H1 (cell line): Measurements from ENCODE around the gene VASH1. TPM values are rescaled to one million over a fixed set of nuclear protein-coding genes. Genes with fewer than 3 reads are reported as not detected.

Experiments used
- CTCF ChIA-PET: fragments of 300-600 bp; sonication (Branson Sonifier 250); formaldehyde crosslinking; loops from one replicate; lab custom pipeline; 2021; ENCODE audit not compliant: partially characterized antibody; lab: Charles Lee
- POLR2A ChIA-PET: fragments of 300-600 bp; sonication (Branson Sonifier 250); formaldehyde crosslinking; loops from one replicate; lab custom pipeline; 2021; ENCODE audit warnings: inconsistent platforms; ENCODE audit not compliant: partially characterized antibody; lab: Charles Lee
- DNase-seq, 2 experiments: peaks; one replicate each; pipeline versions ENCODE4 v3.0.0 to v3.0.0-alpha.2; 2010 to 2022; ENCODE audit warnings: low spot score in 2 of 2, low read depth in 1 of 2, mixed read lengths in 1 of 2
- FAIRE-seq: peaks from 2 replicates; lab custom pipeline; 2011; peaks lifted over from hg19 to GRCh38; lab: Jason Lieb, UNC
- H2AFZ ChIP-seq: 2 replicates; pipeline ENCODE4 v1.8.1; 2012; ENCODE audit warnings: low read length, inconsistent platforms
- H2AK5ac ChIP-seq: 2 replicates; pipeline ENCODE4 v1.6.1; 2013; ENCODE audit warnings: low read depth, low read length
- H2BK120ac ChIP-seq: replicated peaks from 2 replicates; pipeline ENCODE3; 2013; ENCODE audit warnings: low read depth, low read length, inconsistent platforms
- H2BK12ac ChIP-seq: 2 replicates; pipeline ENCODE4 v1.6.1; 2013; ENCODE audit warnings: low read depth, low read length
- H2BK15ac ChIP-seq: 2 replicates; pipeline ENCODE4 v1.6.1; 2013; ENCODE audit warnings: low read length
- H2BK20ac ChIP-seq: 2 replicates; pipeline ENCODE4 v1.6.1; 2013; ENCODE audit warnings: low read length
- H2BK5ac ChIP-seq: 2 replicates; pipeline ENCODE4 v1.6.1; 2013; ENCODE audit warnings: low read depth, low read length
- H3K14ac ChIP-seq: 2 replicates; pipeline ENCODE4 v1.6.1; 2013; ENCODE audit warnings: inconsistent platforms; ENCODE audit not compliant: insufficient read length
- H3K18ac ChIP-seq: 2 replicates; pipeline ENCODE4 v1.6.1; 2013; ENCODE audit warnings: low read length; ENCODE audit errors: extremely low read depth
- H3K23ac ChIP-seq: 2 replicates; pipeline ENCODE4 v1.6.1; 2013; ENCODE audit warnings: inconsistent platforms; ENCODE audit not compliant: insufficient read length
- H3K23me2 ChIP-seq: 2 replicates; pipeline ENCODE4 v1.6.1; 2013; ENCODE audit warnings: low read depth, low read length
- H3K27ac ChIP-seq: 2 replicates; pipeline ENCODE4 v1.6.1; 2011; ENCODE audit warnings: low read depth, low read length, inconsistent platforms
- H3K27me3 ChIP-seq, 4 experiments: replicated peaks in 1 of 4; 1 replicate in 1 of 4; 2 replicates in 3 of 4; pipeline versions ENCODE4 v1.6.1 to v1.8.1; 2011 to 2013; ENCODE audit warnings: low read length in 3 of 4, mild to moderate bottlenecking in 3 of 4, inconsistent platforms in 2 of 4, mixed read lengths in 2 of 4, moderate library complexity in 1 of 4; ENCODE audit not compliant: control insufficient read depth in 3 of 4, insufficient read depth in 3 of 4; ENCODE audit errors: extremely low read depth in 1 of 4
- H3K36me3 ChIP-seq, 4 experiments: 2 replicates each; pipeline versions ENCODE4 v1.6.1 to v1.8.1; 2011 to 2013; ENCODE audit warnings: mild to moderate bottlenecking in 4 of 4, low read length in 3 of 4, moderate library complexity in 2 of 4, control low read depth in 1 of 4, inconsistent platforms in 1 of 4; ENCODE audit not compliant: insufficient read depth in 4 of 4, control insufficient read depth in 2 of 4
- H3K4ac ChIP-seq: replicated peaks from 2 replicates; pipeline ENCODE3; 2013; ENCODE audit warnings: low read length, low read depth, mixed read lengths, inconsistent platforms; ENCODE audit not compliant: insufficient read length
- H3K4me1 ChIP-seq, 4 experiments: replicated peaks in 1 of 4; 1 replicate in 1 of 4; 2 replicates in 3 of 4; pipeline versions ENCODE4 v1.6.1 to v1.8.1; 2011 to 2013; ENCODE audit warnings: low read length in 3 of 4, inconsistent platforms in 2 of 4, mixed read lengths in 1 of 4; ENCODE audit not compliant: insufficient read depth in 4 of 4, control insufficient read depth in 3 of 4
- H3K4me2 ChIP-seq, 2 experiments: 2 replicates each; pipeline versions ENCODE4 v1.6.1 to v1.8.1; 2011 to 2013; ENCODE audit warnings: low read depth in 2 of 2, low read length in 2 of 2, control low read depth in 1 of 2, inconsistent platforms in 1 of 2, mild to moderate bottlenecking in 1 of 2; ENCODE audit not compliant: insufficient read depth in 1 of 2
- H3K4me3 ChIP-seq, 4 experiments: fragments of 200-600, 300-600 bp in 1 of 4; sonication (generic), shearing (Covaris generic), sonication (Bioruptor Twin) in 1 of 4; 2 replicates each; pipeline versions ENCODE4 v1.5.1 to v1.8.1; 2011 to 2016; ENCODE audit warnings: low read length in 4 of 4, low read depth in 3 of 4, control low read depth in 2 of 4, inconsistent platforms in 2 of 4, mild to moderate bottlenecking in 2 of 4, mixed read lengths in 1 of 4, moderate library complexity in 1 of 4; ENCODE audit not compliant: insufficient read depth in 2 of 4; ENCODE audit errors: extremely low read depth in 1 of 4
- H3K56ac ChIP-seq: replicated peaks from 2 replicates; pipeline ENCODE3; 2013; ENCODE audit warnings: low read depth, mild to moderate bottlenecking, mixed read lengths, low read length, inconsistent platforms; ENCODE audit not compliant: insufficient read length
- H3K79me1 ChIP-seq: 2 replicates; pipeline ENCODE4 v1.6.1; 2013; ENCODE audit warnings: low read depth, low read length, control low read depth
- H3K79me2 ChIP-seq, 2 experiments: 2 replicates each; pipeline versions ENCODE4 v1.6.1 to v1.8.1; 2012 to 2013; ENCODE audit warnings: low read length in 2 of 2, mild to moderate bottlenecking in 2 of 2, inconsistent platforms in 1 of 2; ENCODE audit not compliant: insufficient read depth in 2 of 2, control insufficient read depth in 1 of 2
- H3K9ac ChIP-seq, 4 experiments: replicated peaks in 1 of 4; 1 replicate in 1 of 4; 2 replicates in 3 of 4; pipeline versions ENCODE4 v1.6.1 to v1.8.1; 2011 to 2013; ENCODE audit warnings: low read depth in 3 of 4, low read length in 3 of 4, control low read depth in 2 of 4, mild to moderate bottlenecking in 2 of 4, moderate library complexity in 2 of 4, inconsistent platforms in 1 of 4; ENCODE audit errors: extremely low read depth in 1 of 4
- H3K9me3 ChIP-seq, 2 experiments: 2 replicates each; pipeline versions ENCODE4 v1.6.1 to v1.8.1; 2012 to 2013; ENCODE audit warnings: mild to moderate bottlenecking in 2 of 2, moderate library complexity in 2 of 2, control low read depth in 1 of 2, inconsistent platforms in 1 of 2, low read depth in 1 of 2, low read length in 1 of 2, mixed read lengths in 1 of 2; ENCODE audit not compliant: insufficient read depth in 2 of 2
- H4K20me1 ChIP-seq, 2 experiments: replicated peaks in 1 of 2; 2 replicates each; pipeline versions ENCODE3 to v1.8.1; 2011 to 2013; ENCODE audit warnings: inconsistent platforms in 2 of 2, low read length in 2 of 2, mild to moderate bottlenecking in 1 of 2; ENCODE audit not compliant: insufficient read depth in 2 of 2, control insufficient read depth in 1 of 2
- H4K5ac ChIP-seq: 2 replicates; pipeline ENCODE4 v1.6.1; 2013; ENCODE audit warnings: low read length, low read depth, mixed read lengths, inconsistent platforms; ENCODE audit not compliant: insufficient read length
- H4K8ac ChIP-seq: 2 replicates; pipeline ENCODE4 v1.8.0; 2013; ENCODE audit warnings: mild to moderate bottlenecking, moderate library complexity, low read length, inconsistent platforms; ENCODE audit not compliant: insufficient read depth; ENCODE audit errors: extremely low read depth
- H4K91ac ChIP-seq: replicated peaks from 2 replicates; pipeline ENCODE3; 2013; ENCODE audit warnings: low read length, mixed read lengths, inconsistent platforms; ENCODE audit not compliant: insufficient read length
- CBX5 ChIP-seq: fragments of 300-800, 300-1000 bp; sonication (generic); IDR thresholded peaks from 2 replicates; pipeline ENCODE4 v1.7.1; 2016; ENCODE audit warnings: antibody characterized with exemption, low read length, low read depth
- CREB1 ChIP-seq: IDR thresholded peaks from 2 replicates; pipeline ENCODE4 v1.6.1; 2012; ENCODE audit warnings: inconsistent platforms
- GTF2F1 ChIP-seq: IDR thresholded peaks from 2 replicates; pipeline ENCODE4 v1.6.1; 2012; ENCODE audit warnings: low read depth, low read length, improper control_type of control experiment, borderline replicate concordance
- HDAC6 ChIP-seq: IDR thresholded peaks from one replicate; pipeline ENCODE4 v1.7.1; 2012; ENCODE audit warnings: low read depth, mild to moderate bottlenecking, inconsistent platforms, low read length, moderate library complexity
- NRF1 ChIP-seq: IDR thresholded peaks from 2 replicates; pipeline ENCODE4 v1.6.1; 2011; ENCODE audit warnings: mild to moderate bottlenecking, low read depth, low read length, improper control_type of control experiment
- POLR2AphosphoS5 ChIP-seq: IDR thresholded peaks from 2 replicates; pipeline ENCODE4 v1.6.1; 2011; ENCODE audit warnings: low read depth, low read length
- RFX5 ChIP-seq: IDR thresholded peaks from 2 replicates; pipeline ENCODE4 v1.6.1; 2011; ENCODE audit warnings: low read depth, low read length, improper control_type of control experiment, borderline replicate concordance
- SIX5 ChIP-seq: IDR thresholded peaks from 2 replicates; pipeline ENCODE4 v1.6.1; 2011; ENCODE audit warnings: mild to moderate bottlenecking, low read depth, low read length
- SP1 ChIP-seq: IDR thresholded peaks from 2 replicates; pipeline ENCODE4 v1.6.1; 2011; ENCODE audit warnings: low read depth, low read length
- SUZ12 ChIP-seq: fragments of 200-600 bp; sonication (generic); IDR thresholded peaks from 2 replicates; pipeline ENCODE4 v1.6.1; 2012; ENCODE audit warnings: mild to moderate bottlenecking, inconsistent platforms, low read length, moderate library complexity, mixed read lengths
- TEAD4 ChIP-seq: IDR thresholded peaks from 2 replicates; pipeline ENCODE4 v1.6.1; 2012; ENCODE audit warnings: low read depth, low read length, inconsistent platforms, mixed read lengths
- YY1 ChIP-seq: IDR thresholded peaks from 2 replicates; pipeline ENCODE4 v1.6.1; 2011; ENCODE audit warnings: low read depth, mild to moderate bottlenecking, low read length
- WGBS, 2 experiments: shearing (Covaris generic) in 1 of 2; methylation state at CpG; one replicate each; pipeline versions ENCODE4 v1.1.6 to v1.1.7; 2013 to 2015; ENCODE audit warnings: low lambda C conversion rate in 2 of 2, mixed read lengths in 2 of 2, inconsistent platforms in 1 of 2, low coverage in 1 of 2, missing lambda C conversion rate in 1 of 2; ENCODE audit not compliant: insufficient replicate concordance in 2 of 2, insufficient coverage in 1 of 2, insufficient read length in 1 of 2; ENCODE audit errors: extremely low coverage in 1 of 2, missing lambda C conversion rate in 1 of 2; 5-methylcytosine and 5-hydroxymethylcytosine counted together
- polyA plus RNA-seq, 7 experiments: library from polyadenylated mRNA; depleted of rRNA in 3 of 7; stranded (reverse) in 5 of 7; unstranded in 2 of 7; fragments of >200 nt in 5 of 7; fragments of 200-250 nt in 2 of 7; gene quantifications; 1 replicate in 5 of 7; 2 replicates in 1 of 7; 4 replicates in 1 of 7; pipeline versions ENCODE4 v1.2.1 to v1.2.3, GENCODE V29; 2011 to 2013; ENCODE audit warnings: missing spikeins in 2 of 7, mixed read lengths in 2 of 7
- total RNA-seq: library from RNA; stranded (reverse); fragmentation: NEBNext Ultra II Directional; extraction: Animal tissue kit (Norgen Biotek cat#: 25700); gene quantifications from 2 replicates; pipeline ENCODE4 v1.2.1, GENCODE V29; 2021
- TF ChIP-seq, protein P1 (sequence below), 3 experiments: IDR thresholded peaks; 1 replicate in 2 of 3; 2 replicates in 1 of 3; pipeline versions ENCODE4 v1.5.1 to v1.6.1; 2011; ENCODE audit warnings: low read length in 3 of 3, mild to moderate bottlenecking in 3 of 3, inconsistent platforms in 2 of 3, low read depth in 1 of 3, moderate library complexity in 1 of 3; ENCODE audit not compliant: insufficient read depth in 1 of 3; ENCODE audit errors: control extremely low read depth in 1 of 3

Gene VASH1
- total and polyA plus RNA-seq, 2 of the 8 experiments (the other 6 are each of a cell fraction or from before 2014, with no cell fraction given): 3.1 to 6.4 TPM

DNA sequence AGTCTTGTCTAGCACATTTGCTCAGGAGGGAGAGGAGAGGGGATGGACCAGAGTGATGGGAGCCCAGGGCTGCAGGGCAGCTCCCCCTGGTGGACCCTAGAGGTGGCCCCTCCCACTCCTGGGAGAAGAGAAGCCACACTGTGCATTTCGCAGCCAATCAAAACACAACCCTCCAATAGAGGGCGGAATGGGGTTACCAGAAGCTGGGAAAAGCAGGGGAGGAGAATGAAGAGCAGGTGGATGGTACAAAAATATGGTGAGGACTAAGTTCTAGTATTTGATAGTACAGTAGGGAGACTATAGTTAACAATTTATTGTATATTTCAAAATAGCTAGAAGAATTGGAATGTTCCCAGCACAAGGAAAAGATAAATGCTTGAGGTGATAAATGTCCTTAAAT, 23.6 kb downstream of the VASH1 start:
- Histone ChIP-seq H3K36me3 (peaks cover 6 to 21% (median 19%) of the 10 kb centered on the region in 4 experiments; a peak in 6 of 8 replicates), H2BK5ac (no peak overlapping the region), H3K9me3 (no peaks in the 10 kb centered on the region), H3K23ac (no peak overlapping the region), H3K4me1 (no peaks in the 10 kb centered on the region), H4K8ac (no peak overlapping the region), H3K27me3 (no peaks in the 10 kb centered on the region), H3K79me2 (no peaks in the 10 kb centered on the region), H2BK20ac (no peak overlapping the region), H3K4me2 (no peak overlapping the region), H2BK120ac (no peak overlapping the region), H3K4ac (no peak overlapping the region), H3K23me2 (no peaks in the 10 kb centered on the region), H3K9ac (no peak overlapping the region), H2AK5ac (no peak overlapping the region), H4K91ac (no peak overlapping the region), H3K79me1 (no peaks in the 10 kb centered on the region), H2BK15ac (no peak overlapping the region), H3K4me3 (no peak overlapping the region), H3K27ac (no peak overlapping the region), H2AFZ (no peak overlapping the region), H2BK12ac (no peak overlapping the region), H4K5ac (no peak overlapping the region), H4K20me1 (peaks cover 2 to 4% of the 10 kb centered on the region in 2 experiments), H3K56ac (no peak overlapping the region), H3K18ac (no peak overlapping the region), H3K14ac (no peak overlapping the region)
- peak; percentile 97 for FAIRE-seq
- DNase-seq: peak; percentile 58 to 91
- POLR2A ChIA-PET: interaction anchor here (0.9 to 2.9 kb wide), 6 partner anchors 8 to 27 kb away, joined by 3 to 8 read pairs (median 4); partner anchors contain the start of gene ANGEL1
- CTCF ChIA-PET: interaction anchor here (0.6 to 13.7 kb wide), 47 partner anchors 9 to 678 kb away, joined by 3 to 234 read pairs (median 5); partner anchors contain the start of gene VASH1
- WGBS, 2 experiments: 10% methylated on average over 2 of the region's 2 CpGs; no CpG with 5 or more reads in 1 of the 2 experiments
- TF ChIP-seq TEAD4 (no peak), GTF2F1 (no peak), RFX5 (no peak), CREB1 (no peak), POLR2AphosphoS5 (no peak), SUZ12 (no peak), SIX5 (no peak), HDAC6 (no peak), SP1 (peak; percentile 88), NRF1 (no peak), CBX5 (no peak), YY1 (0 out of 2 replicates have a peak, but pooled peaks have one; percentile 22)
- TF ChIP-seq, protein P1, sequence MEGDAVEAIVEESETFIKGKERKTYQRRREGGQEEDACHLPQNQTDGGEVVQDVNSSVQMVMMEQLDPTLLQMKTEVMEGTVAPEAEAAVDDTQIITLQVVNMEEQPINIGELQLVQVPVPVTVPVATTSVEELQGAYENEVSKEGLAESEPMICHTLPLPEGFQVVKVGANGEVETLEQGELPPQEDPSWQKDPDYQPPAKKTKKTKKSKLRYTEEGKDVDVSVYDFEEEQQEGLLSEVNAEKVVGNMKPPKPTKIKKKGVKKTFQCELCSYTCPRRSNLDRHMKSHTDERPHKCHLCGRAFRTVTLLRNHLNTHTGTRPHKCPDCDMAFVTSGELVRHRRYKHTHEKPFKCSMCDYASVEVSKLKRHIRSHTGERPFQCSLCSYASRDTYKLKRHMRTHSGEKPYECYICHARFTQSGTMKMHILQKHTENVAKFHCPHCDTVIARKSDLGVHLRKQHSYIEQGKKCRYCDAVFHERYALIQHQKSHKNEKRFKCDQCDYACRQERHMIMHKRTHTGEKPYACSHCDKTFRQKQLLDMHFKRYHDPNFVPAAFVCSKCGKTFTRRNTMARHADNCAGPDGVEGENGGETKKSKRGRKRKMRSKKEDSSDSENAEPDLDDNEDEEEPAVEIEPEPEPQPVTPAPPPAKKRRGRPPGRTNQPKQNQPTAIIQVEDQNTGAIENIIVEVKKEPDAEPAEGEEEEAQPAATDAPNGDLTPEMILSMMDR (IDR thresholded peaks at IDR 0.05; ENCODE audit: control extremely low read depth in 1 of 3, insufficient read depth in 1 of 3, low read depth in 1 of 3, low read length in 3 of 3): peak; percentile 94 to 99 (median 98)
